ENCODE results near the gene RNF208. TPM values are rescaled to one million over a fixed set of nuclear protein-coding genes. Genes with fewer than 3 reads are reported as not detected.

RNF208 gene
- total and polyA plus RNA-seq, 2 experiments from 2014 or later = 1.4 to 5.6 TPM

DNA sequence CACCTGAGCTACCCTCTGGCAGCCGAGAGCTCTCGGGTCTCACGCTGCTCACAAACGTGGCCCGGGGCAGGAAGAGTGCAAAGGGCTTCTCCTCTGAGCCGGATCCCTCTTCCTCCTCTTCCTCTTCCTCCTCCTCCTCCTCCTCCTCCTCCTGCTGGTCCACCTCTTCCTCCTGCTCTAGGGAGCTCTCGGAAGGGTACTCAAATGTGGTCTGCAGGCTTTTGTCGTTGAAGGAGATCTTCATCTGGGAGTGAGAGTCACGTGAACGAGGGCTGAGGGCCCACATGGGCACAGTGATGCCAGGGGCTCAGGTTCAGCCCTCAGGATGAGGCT lies 29.6 kb downstream of the RNF208 start:
- Mint-ChIP-seq H3K4me1 (peaks cover 16% of the 10 kb centered on the region), H3K27ac (no peak overlapping the region), H3K36me3 (ENCODE audit: low read depth) (peaks cover 5% of the 10 kb centered on the region), H3K9me3 (no peaks in the 10 kb centered on the region; the same call in 2 of the 3 replicates), H3K27me3 (ENCODE audit: insufficient read depth, low read depth, poor library complexity) (peaks cover 12% of the 10 kb centered on the region), H3K4me3 (no peak overlapping the region)
- Histone ChIP-seq H2AFZ (no peak overlapping the region), H3K4me3 (no peak overlapping the region), H3K27ac (ENCODE audit: low read depth) (no peak overlapping the region), H3K9me2 (ENCODE audit: insufficient read depth) (no peaks in the 10 kb centered on the region), H3F3A (replicated peaks; ENCODE audit: low read depth) (0 out of 2 replicates have a peak, but pooled peaks cover 2% of the 10 kb centered on the region), H3K36me3 (ENCODE audit: insufficient read depth) (no peaks in the 10 kb centered on the region), H4K20me1 (replicated peaks; ENCODE audit: insufficient read depth) (no peaks in the 10 kb centered on the region; the same call in 1 of the 2 replicates), H3K4me2 (no peak overlapping the region), H3K79me2 (replicated peaks; ENCODE audit: insufficient read depth) (peaks cover 36% of the 10 kb centered on the region), H3K27me3 (ENCODE audit: insufficient read depth) (no peaks in the 10 kb centered on the region), H3K4me1 (ENCODE audit: insufficient read depth) (peaks cover 11% of the 10 kb centered on the region)
- TF ChIP-seq ETS1 (IDR thresholded peaks at IDR 0.05) = no peak
- TF ChIP-seq STAT1 (IDR thresholded peaks at IDR 0.05; ENCODE audit: unreplicated experiment) = no peak
- TF ChIP-seq ZNF114 (CRISPR knock-in tag; IDR thresholded peaks at IDR 0.05) = no peak
- TF ChIP-seq ZNF331 (CRISPR knock-in tag; IDR thresholded peaks at IDR 0.05; ENCODE audit: low read depth) = no peak
- TF ChIP-seq JUNB (IDR thresholded peaks at IDR 0.05; ENCODE audit: unreplicated experiment) = no peak
- TF ChIP-seq POLR2AphosphoS5 (IDR thresholded peaks at IDR 0.05; ENCODE audit: low read depth) = no peak
- TF ChIP-seq EZH2phosphoT487 (IDR thresholded peaks at IDR 0.05; ENCODE audit: unreplicated experiment) = no peak
- TF ChIP-seq, protein P1, sequence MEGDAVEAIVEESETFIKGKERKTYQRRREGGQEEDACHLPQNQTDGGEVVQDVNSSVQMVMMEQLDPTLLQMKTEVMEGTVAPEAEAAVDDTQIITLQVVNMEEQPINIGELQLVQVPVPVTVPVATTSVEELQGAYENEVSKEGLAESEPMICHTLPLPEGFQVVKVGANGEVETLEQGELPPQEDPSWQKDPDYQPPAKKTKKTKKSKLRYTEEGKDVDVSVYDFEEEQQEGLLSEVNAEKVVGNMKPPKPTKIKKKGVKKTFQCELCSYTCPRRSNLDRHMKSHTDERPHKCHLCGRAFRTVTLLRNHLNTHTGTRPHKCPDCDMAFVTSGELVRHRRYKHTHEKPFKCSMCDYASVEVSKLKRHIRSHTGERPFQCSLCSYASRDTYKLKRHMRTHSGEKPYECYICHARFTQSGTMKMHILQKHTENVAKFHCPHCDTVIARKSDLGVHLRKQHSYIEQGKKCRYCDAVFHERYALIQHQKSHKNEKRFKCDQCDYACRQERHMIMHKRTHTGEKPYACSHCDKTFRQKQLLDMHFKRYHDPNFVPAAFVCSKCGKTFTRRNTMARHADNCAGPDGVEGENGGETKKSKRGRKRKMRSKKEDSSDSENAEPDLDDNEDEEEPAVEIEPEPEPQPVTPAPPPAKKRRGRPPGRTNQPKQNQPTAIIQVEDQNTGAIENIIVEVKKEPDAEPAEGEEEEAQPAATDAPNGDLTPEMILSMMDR (conservative IDR thresholded peaks at IDR 0.05; ENCODE audit: low read depth in 2 of 2) = no peak
- TF ChIP-seq, protein P2, sequence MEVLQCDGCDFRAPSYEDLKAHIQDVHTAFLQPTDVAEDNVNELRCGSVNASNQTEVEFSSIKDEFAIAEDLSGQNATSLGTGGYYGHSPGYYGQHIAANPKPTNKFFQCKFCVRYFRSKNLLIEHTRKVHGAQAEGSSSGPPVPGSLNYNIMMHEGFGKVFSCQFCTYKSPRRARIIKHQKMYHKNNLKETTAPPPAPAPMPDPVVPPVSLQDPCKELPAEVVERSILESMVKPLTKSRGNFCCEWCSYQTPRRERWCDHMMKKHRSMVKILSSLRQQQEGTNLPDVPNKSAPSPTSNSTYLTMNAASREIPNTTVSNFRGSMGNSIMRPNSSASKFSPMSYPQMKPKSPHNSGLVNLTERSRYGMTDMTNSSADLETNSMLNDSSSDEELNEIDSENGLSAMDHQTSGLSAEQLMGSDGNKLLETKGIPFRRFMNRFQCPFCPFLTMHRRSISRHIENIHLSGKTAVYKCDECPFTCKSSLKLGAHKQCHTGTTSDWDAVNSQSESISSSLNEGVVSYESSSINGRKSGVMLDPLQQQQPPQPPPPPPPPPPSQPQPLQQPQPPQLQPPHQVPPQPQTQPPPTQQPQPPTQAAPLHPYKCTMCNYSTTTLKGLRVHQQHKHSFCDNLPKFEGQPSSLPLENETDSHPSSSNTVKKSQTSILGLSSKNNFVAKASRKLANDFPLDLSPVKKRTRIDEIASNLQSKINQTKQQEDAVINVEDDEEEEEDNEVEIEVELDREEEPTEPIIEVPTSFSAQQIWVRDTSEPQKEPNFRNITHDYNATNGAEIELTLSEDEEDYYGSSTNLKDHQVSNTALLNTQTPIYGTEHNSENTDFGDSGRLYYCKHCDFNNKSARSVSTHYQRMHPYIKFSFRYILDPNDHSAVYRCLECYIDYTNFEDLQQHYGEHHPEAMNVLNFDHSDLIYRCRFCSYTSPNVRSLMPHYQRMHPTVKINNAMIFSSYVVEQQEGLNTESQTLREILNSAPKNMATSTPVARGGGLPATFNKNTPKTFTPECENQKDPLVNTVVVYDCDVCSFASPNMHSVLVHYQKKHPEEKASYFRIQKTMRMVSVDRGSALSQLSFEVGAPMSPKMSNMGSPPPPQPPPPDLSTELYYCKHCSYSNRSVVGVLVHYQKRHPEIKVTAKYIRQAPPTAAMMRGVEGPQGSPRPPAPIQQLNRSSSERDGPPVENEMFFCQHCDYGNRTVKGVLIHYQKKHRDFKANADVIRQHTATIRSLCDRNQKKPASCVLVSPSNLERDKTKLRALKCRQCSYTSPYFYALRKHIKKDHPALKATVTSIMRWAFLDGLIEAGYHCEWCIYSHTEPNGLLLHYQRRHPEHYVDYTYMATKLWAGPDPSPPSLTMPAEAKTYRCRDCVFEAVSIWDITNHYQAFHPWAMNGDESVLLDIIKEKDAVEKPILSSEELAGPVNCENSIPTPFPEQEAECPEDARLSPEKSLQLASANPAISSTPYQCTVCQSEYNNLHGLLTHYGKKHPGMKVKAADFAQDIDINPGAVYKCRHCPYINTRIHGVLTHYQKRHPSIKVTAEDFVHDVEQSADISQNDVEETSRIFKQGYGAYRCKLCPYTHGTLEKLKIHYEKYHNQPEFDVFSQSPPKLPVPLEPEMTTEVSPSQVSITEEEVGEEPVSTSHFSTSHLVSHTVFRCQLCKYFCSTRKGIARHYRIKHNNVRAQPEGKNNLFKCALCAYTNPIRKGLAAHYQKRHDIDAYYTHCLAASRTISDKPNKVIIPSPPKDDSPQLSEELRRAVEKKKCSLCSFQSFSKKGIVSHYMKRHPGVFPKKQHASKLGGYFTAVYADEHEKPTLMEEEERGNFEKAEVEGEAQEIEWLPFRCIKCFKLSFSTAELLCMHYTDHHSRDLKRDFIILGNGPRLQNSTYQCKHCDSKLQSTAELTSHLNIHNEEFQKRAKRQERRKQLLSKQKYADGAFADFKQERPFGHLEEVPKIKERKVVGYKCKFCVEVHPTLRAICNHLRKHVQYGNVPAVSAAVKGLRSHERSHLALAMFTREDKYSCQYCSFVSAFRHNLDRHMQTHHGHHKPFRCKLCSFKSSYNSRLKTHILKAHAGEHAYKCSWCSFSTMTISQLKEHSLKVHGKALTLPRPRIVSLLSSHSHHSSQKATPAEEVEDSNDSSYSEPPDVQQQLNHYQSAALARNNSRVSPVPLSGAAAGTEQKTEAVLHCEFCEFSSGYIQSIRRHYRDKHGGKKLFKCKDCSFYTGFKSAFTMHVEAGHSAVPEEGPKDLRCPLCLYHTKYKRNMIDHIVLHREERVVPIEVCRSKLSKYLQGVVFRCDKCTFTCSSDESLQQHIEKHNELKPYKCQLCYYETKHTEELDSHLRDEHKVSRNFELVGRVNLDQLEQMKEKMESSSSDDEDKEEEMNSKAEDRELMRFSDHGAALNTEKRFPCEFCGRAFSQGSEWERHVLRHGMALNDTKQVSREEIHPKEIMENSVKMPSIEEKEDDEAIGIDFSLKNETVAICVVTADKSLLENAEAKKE (CRISPR knock-in tag; IDR thresholded peaks at IDR 0.05) = no peak
- no peak for TF ChIP-seq NANOG (IDR thresholded peaks at IDR 0.05; ENCODE audit: borderline replicate concordance)
- TF ChIP-seq REST (IDR thresholded peaks at IDR 0.05; ENCODE audit: unreplicated experiment) = no peak
- TF ChIP-seq EZH2 (IDR thresholded peaks at IDR 0.05; ENCODE audit: low read depth, unreplicated experiment) = no peak
- TF ChIP-seq CREB1 (CRISPR knock-in tag; IDR thresholded peaks at IDR 0.05; ENCODE audit: low read depth) = no peak
- no peak for DNase-seq (ENCODE audit: low spot score)
- no peak for ATAC-seq

Measured in GM23338 (cell line).